ENCODE data around the gene TRIM61. TPM values are rescaled to one million over a fixed set of nuclear protein-coding genes. Genes with fewer than 3 reads are reported as not detected.
"Not testable (repeated sequence)": the region's sequence is repeated elsewhere in the genome, so short reads cannot be mapped to it uniquely, and the experiment has no call there.

The TRIM61 gene
- total RNA-seq, 1 donor from 2014 or later: not detected

GRCh38 chr4:164989471-164989870 lies 12.0 kb upstream of the TRIM61 start:
- Mint-ChIP-seq H3K27me3 (ENCODE audit: unreplicated experiment) (no peaks in the 10 kb centered on the region), H3K4me3 (ENCODE audit: unreplicated experiment) (no peak overlapping the region), H3K4me1 (ENCODE audit: unreplicated experiment) (no peaks in the 10 kb centered on the region), H3K36me3 (ENCODE audit: unreplicated experiment) (no peaks in the 10 kb centered on the region), H3K27ac (ENCODE audit: unreplicated experiment) (no peak overlapping the region), H3K9me3 (ENCODE audit: unreplicated experiment) (no peaks in the 10 kb centered on the region)
- TF ChIP-seq CTCF (IDR thresholded peaks at IDR 0.05): no peak
- DNase-seq (ENCODE audit: extremely low spot score, unreplicated experiment): no peak

GRCh38 chr4:164971929-164972328 lies 5.5 kb downstream of the TRIM61 start:
- H3K4me3 Mint-ChIP-seq (ENCODE audit: unreplicated experiment); H3K27ac Mint-ChIP-seq (ENCODE audit: unreplicated experiment); H3K27me3 Mint-ChIP-seq (ENCODE audit: unreplicated experiment); H3K4me1 Mint-ChIP-seq (ENCODE audit: unreplicated experiment); DNase-seq (ENCODE audit: extremely low spot score, unreplicated experiment); H3K36me3 Mint-ChIP-seq (ENCODE audit: unreplicated experiment); H3K9me3 Mint-ChIP-seq (ENCODE audit: unreplicated experiment): not testable (repeated sequence)

- no peaks in the 10 kb centered on the region for H3K36me3 Mint-ChIP-seq (ENCODE audit: unreplicated experiment)
- no peak overlapping the region for H3K27ac Mint-ChIP-seq (ENCODE audit: unreplicated experiment)
- no peak for DNase-seq (ENCODE audit: extremely low spot score, unreplicated experiment)
- no peaks in the 10 kb centered on the region for H3K27me3 Mint-ChIP-seq (ENCODE audit: unreplicated experiment)
- H3K4me1 Mint-ChIP-seq (ENCODE audit: unreplicated experiment): peaks cover 15% of the 10 kb centered on the region
- no peak for TF ChIP-seq CTCF (IDR thresholded peaks at IDR 0.05)
- no peaks in the 10 kb centered on the region for H3K9me3 Mint-ChIP-seq (ENCODE audit: unreplicated experiment)
- H3K4me3 Mint-ChIP-seq (ENCODE audit: unreplicated experiment): no peak overlapping the region
Observed at GRCh38 chr4:164959896-164960295, 17.6 kb downstream of the TRIM61 start.

- H3K27ac Mint-ChIP-seq (ENCODE audit: unreplicated experiment); H3K36me3 Mint-ChIP-seq (ENCODE audit: unreplicated experiment); H3K4me3 Mint-ChIP-seq (ENCODE audit: unreplicated experiment); H3K9me3 Mint-ChIP-seq (ENCODE audit: unreplicated experiment); DNase-seq (ENCODE audit: extremely low spot score, unreplicated experiment); H3K27me3 Mint-ChIP-seq (ENCODE audit: unreplicated experiment): not testable (repeated sequence)
- peaks cover 15% of the 10 kb centered on the region for H3K4me1 Mint-ChIP-seq (ENCODE audit: unreplicated experiment)
Observed at GRCh38 chr4:164959421-164959820, 18.0 kb downstream of the TRIM61 start.

- TF ChIP-seq CTCF (IDR thresholded peaks at IDR 0.05): no peak
- peaks cover 15% of the 10 kb centered on the region for H3K4me1 Mint-ChIP-seq (ENCODE audit: unreplicated experiment)
- H3K9me3 Mint-ChIP-seq (ENCODE audit: unreplicated experiment): no peaks in the 10 kb centered on the region
- H3K4me3 Mint-ChIP-seq (ENCODE audit: unreplicated experiment): peak overlapping the region; percentile 90
- H3K27ac Mint-ChIP-seq (ENCODE audit: unreplicated experiment): peak overlapping the region; percentile 75
- H3K36me3 Mint-ChIP-seq (ENCODE audit: unreplicated experiment): no peaks in the 10 kb centered on the region
- DNase-seq (ENCODE audit: extremely low spot score, unreplicated experiment): no peak
- H3K27me3 Mint-ChIP-seq (ENCODE audit: unreplicated experiment): peaks cover 5% of the 10 kb centered on the region
Observed at GRCh38 chr4:164956766-164957643, 20.5 kb downstream of the TRIM61 start.

GRCh38 chr4:164955107-164955805 lies 22.2 kb downstream of the TRIM61 start:
- Mint-ChIP-seq H3K27ac (ENCODE audit: unreplicated experiment) (no peak overlapping the region), H3K36me3 (ENCODE audit: unreplicated experiment) (no peaks in the 10 kb centered on the region), H3K4me3 (ENCODE audit: unreplicated experiment) (peak overlapping the region; percentile 51), H3K4me1 (ENCODE audit: unreplicated experiment) (peaks cover 15% of the 10 kb centered on the region), H3K27me3 (ENCODE audit: unreplicated experiment) (peaks cover 16% of the 10 kb centered on the region), H3K9me3 (ENCODE audit: unreplicated experiment) (no peaks in the 10 kb centered on the region)
- no peak for TF ChIP-seq CTCF (IDR thresholded peaks at IDR 0.05)
- no peak for DNase-seq (ENCODE audit: extremely low spot score, unreplicated experiment)

All from osteocyte (in vitro differentiated cells).